SW480 (cell line): ENCODE data around the gene C2CD4C.
"Not testable (repeated sequence)": the region's sequence is repeated elsewhere in the genome, so short reads cannot be mapped to it uniquely, and the experiment has no call there.

Source experiments
- DNase-seq: peaks from one replicate; pipeline ENCODE4 v3.0.0-alpha.2; 2016; ENCODE audit warnings: low spot score

C2CD4C gene

DNA sequence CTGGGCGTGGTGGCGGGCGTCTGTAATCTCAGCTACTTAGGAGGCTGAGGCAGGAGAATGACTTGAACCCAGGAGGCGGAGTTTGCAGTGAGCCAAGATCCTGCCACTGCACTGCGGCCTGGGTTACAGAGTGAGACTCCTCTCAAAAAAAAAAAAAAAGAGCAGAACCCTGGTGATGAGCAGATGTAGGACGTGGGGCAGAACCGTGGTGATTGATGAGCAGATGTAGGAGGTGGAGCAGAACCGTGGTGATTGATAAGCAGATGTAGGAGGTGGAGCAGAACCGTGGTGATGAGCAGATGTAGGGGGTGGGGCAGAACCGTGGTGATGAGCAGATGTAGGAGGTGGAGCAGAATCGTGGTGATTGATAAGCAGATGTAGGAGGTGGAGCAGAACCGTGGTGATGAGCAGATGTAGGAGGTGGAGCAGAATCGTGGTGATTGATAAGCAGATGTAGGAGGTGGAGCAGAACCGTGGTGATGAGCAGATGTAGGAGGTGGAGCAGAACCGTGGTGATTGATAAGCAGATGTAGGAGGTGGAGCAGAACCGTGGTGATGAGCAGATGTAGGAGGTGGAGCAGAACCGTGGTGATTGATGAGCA is 28.2 kb downstream of the C2CD4C start:
- not testable (repeated sequence) for DNase-seq

DNA sequence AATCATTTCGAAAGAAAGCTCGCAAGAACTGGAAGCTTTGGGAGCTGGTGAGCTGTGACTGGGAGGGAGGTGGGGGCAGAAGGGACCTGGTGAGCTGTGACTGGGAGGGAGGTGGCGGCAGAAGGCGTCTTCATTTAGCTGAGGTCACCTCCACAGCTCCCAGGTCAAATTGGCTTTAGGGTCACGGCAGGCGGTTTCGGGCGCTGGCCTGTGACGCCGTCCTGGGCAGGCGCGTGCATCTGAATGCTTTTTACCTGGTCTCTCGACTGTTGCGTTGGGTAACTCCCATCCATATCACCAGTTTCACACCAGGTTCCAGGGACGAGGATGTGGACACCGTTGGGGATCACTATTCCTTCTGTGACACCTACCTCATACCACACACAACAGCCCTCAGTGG is 29.2 kb downstream of the C2CD4C start:
- no peak for DNase-seq

DNA sequence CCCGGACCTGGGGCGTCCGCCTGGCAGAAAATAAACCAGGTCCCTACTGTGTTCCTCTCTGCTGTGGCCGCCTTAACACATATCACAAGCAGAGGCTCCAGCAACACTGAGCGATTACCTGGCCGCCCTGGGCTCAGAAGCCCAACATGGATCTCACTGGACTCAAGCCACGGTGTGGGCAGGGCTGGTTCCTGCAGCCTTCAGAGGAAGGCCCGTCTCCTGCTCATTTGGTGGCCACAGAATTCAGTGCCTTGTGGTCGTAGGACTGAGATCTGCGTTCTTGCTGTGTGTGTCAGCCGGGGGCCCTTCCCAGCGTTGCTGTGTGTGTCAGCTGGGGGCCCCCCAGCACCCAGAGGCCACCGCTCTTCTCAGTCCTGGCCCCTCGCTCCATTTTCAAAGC is 30.2 kb downstream of the C2CD4C start:
- DNase-seq, result no peak

DNA sequence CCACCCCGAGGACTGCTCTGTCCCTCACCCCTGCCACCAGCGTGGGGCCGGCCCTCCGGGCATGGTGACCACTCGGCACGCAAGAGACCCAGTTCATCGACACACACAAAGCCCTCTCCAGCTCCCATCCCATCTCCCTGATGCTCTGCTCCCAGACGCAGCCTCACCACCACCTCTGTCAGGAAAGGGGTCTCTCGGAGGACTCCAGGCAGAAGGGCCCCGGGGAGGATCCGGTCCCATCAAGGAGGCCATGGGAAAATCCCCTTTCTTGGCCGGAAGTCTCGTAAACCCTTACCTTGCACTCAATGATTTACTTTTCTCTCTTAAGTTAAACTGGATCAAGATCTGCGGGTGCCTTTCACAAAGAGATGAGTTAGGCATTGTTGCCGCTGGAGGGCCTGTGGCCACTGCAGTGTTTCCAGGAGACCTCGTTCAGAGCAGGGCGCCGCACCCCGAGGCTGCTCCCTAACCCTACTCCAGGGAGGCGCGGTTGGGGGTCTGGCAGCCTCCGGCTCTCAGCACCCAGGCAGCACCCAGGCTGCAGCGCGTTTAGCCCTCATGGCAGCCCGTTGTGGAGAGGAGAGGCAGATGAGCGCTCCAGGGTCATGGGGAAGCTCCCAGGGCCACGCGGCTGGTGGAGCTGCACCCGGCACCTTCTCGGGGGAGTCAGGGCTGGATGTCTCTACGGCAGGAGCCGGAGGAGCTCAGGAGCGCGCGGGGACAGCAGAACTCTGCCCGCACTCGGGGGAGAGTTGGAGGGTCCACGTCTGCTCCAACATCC is 31.0 kb downstream of the C2CD4C start:
- DNase-seq, result no peak

DNA sequence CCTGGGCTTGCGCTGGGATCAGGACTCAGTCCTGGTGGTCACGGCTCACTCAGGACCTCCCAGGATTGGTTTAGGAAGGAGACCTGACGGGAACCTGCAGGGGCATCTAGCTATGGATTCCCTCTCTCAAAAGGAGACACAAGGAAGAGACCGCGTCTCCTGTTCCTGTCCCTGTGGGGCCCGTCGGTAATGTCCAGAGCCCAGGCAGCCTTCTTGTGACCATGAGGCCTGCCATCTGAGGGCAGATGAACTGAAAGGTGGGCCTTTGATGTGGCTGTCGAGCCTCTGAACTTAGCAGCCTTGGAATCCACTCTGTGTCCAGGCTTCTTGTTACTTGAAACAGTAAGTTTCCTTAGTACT is 32.9 kb downstream of the C2CD4C start:
- no peak for DNase-seq

DNA sequence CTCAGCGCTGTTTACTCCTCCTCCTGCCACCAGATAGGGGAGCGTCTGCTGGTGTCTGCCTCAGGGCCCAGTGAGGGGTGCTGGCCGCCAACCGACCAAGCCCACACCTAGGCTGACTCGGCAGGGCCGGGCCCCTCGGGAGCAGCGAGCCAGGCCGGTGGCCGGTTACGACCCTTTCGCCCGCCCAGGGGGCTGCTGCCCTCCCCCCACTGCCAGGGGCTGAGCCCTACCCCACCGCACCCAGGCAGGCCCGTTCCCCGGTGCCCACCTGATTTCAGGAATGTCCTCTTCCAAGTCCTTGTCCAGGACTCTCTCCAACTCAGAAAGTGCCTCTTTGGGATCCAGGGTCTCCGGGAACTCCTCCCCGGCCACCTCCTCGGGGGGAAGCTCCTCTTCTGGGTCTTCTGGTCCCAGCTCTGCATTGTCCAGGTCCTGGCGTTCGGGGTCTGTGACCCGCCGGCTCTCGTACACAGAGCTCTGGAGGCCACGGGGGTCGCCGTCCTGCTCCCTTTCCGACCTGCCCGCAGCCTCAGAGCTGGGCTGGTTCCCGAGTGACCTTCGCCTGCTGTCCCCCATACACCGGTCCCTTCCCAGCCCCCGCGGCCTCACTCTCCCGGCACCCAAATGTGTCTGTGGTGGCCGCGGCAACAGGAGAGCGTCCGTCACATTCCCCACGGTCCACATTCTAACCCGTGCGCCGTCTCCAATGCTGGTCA is 33.4 kb downstream of the C2CD4C start:
- no peak for DNase-seq

DNA sequence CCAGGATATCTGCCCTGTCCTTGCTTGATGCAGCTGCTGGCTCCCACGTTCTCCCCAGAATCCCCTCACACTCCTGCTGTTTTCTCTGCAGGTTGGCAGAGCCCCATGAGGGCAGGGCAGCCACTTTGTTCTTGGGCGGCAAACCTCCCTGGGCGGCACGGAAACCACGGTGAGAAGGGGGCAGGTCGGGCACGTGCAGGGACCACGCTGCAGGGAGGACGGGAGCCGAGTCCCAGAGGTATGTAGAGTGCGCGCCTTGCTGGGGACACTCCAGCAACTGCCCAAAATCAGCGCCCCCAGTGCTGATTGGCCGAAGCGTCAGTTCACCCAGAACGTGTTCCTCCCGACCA is 34.1 kb downstream of the C2CD4C start:
- DNase-seq, result no peak

DNA sequence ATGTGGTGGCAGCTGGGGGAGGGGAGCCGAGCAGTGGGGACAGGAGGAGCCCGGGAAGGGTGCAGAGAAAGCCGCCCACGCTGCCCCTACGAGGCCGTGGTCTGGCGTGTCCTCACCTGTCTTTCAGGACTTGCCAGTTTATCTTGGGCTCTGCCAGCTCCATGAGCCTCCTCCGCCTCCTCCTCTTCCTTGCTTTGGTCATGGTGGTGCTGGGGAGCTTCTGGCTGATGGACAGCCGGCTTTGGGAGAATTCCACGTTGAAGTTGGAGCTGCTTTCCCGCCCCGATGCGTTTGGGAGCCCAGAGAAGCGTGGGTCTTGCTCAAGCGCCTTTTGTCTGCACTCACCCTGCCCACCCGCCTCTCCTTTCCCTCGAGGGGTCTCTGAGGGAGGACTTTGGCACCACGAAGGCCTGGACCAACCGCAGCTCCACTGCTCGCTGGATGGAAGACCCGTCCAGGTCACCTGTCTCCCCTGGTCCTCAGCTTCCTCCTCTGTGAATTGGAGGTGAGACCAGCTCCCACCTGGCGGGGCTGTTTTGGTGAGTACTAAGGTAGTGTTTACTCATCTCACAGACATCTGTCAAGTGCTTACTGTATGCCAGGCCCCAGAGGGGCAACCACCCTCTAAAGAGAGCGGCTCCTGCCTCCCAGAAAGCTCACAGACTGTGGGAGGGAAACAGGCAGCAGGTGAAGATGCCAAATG is 34.6 kb downstream of the C2CD4C start:
- DNase-seq, result no peak

DNA sequence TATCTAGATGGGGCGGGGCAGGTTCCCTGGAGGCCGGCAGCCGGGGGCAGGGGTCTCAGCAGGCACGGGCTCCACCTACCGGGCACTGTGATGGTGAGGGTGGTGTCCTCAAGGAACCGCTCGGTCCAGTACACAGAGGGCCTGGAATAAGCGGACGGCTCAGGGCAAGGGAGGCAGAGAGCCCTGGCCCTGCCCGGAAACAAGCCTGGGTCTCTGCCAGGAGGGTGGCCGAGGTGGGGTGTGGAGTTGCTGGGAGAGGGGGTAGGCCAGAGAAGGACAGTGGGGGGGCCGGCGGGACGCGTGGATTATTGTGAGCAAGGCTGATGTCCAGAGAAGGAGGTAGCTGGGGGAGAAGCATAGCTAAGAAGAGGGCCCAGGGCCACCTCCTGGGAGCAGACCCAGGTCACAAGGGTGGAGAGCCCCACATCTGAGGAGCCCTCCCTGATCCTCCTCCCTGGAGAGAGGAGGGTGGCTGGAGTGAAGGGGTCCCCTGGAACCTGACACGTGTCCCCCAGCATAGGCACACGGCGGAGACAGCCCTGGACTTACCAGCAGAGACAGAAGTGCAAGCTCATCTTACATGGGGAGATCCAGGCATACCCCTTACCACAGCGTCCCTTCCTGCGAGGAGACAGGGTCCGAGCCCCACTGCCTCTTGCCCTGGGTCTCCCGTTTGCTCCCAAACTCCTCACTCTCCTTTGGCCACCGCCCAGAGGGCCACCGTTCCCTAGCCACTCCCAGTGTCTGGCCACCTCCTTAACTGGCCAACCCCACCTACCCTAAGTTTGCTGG is 35.4 kb downstream of the C2CD4C start:
- no peak for DNase-seq

DNA sequence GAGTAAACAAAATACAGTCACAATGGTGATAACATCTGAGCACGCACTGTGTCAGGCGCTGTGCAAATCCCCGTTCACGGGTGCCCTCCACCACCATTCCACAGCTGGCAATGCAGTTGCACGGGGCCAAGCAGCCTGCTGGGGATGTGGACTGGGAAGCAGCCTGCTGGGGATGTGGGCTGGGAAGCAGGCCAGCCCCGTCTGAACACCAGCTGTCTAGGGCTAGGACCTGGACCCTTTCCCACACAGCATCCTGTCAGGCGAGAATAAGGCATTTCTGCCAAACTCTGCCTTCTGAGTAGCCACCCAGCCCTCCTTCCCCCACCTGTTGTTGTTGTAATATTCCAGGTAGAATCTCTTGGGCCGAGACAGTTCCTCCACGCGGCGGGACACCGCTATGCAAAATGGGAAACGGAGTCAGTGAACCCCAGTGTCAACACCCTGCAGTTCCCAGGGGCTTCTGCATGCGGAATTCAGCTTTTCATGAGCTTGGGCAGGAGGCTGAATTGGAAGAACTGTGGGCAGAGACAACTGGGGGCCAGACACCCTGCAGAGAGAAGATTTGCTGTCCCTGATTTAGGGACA is 36.5 kb downstream of the C2CD4C start:
- no peak for DNase-seq

DNA sequence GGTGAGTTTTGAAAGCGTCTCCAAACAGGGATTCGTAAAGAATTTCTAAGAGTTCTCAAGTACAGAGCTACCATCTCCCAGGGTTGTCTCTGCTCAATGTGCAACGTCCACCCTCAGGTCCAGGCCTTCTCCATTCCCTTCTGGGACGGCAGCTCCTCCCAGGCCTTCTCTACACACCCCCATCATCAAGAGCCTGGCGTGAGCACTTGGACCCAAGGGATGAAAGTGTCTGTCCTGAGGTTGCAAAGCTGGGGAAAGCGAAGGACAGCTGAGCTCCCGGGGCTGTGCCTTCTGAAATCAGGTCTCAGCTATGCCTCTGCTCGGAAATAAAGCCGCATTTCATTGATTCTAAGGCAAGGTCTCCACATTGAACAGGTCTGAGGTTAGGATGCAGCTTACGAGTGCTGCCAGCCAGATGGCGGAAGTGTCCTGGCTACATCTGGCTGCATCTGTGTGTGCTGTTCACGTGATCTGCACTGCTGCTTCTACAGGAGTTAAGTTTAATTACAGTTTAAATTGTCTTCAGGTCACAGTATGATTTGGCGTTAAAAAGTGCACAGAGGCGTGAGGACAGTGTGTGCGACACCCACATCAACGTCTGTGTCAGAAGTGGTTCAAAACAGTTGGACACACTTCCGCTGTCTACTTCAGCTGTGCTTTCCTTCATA is 37.3 kb downstream of the C2CD4C start:
- DNase-seq, result no peak

DNA sequence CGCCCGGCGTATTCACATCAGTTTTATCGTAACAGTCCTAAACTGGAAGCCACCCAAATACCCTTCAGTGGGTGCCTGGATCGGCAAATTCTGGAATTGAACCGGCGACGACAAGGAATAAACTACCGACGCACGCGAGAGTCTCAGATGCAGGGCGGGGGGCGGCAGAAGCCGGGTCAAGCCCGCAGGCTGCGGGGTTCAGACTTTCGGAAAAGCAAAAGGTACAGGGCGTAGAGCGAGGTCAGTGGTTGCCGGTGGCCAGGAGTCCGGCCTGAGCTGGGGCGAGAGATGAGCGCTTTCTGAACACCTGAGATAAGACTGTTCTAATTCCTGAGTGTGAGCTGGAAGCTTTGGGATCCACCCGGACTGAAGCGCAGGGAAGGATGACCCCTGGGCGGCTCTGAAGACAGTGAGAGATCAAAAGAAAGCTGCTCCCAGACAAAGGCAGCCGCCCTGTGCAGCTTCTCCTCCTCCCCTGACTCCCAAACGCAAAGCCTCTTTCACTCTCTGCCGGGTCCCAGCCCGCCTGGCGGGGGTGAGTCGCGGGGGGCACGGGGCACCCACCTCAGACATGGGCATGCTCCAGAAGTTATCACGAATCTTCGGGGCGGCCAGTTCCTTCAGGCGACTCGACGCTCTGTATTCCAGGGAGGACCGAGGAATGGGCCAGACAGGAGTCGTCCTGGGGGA is 38.2 kb downstream of the C2CD4C start:
- no peak for DNase-seq

DNA sequence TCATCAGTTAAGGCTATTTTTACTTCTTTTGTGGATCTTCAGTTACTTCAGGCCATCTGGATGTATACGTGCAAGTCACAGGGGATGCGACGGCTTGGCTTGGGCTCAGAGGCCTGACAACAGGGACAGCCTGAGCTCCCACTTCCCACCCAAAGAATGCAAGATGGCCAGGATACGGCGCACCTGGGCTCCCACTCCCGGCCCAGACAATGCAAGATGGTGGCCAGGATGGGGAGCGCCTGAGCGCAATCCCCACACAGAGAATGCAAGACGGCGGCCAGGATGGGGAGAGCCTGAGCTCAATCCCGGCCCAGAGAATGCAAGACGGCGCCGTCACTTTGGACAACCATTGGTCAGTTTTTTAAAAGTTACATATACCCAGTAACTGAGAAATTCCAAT is 39.1 kb downstream of the C2CD4C start:
- no peak for DNase-seq

DNA sequence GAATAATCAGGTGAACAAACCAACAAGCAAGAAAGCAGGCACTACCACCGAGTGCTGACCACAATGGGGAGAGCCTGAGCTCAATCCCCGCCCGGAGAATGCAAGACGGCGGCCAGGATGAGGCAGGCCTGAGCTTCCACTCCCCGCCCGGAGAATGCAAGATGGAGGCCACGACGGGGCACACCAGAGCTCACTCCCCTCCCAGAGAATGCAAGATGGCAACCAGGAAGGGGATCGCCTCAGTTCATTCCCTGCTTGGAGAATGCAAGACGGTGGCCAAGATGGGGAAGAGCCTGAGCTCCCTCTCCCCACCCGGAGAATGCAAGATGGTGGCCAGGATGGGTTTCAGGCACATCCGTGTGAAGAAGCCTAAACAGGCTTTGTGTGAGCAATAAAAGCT is 39.7 kb downstream of the C2CD4C start:
- no peak for DNase-seq

DNA sequence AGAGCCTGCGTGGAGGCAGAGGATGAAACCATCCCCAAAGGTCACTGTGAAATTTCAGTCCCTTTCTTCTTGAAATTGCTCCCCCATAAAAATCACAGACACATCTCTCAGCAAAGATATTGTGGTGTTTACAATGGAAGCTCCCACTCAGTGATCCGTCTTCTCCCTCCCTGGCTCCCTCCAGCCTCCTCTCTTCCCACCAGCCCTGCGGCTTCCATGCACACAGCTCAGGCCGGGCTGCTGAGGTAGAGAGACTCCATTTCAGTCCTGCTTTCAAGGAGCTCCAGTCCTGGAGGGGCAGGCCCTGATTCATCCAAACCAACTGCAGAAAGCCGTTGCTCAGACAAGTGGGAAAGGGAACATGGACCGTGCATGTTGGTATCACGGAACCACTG is 40.3 kb downstream of the C2CD4C start:
- DNase-seq, result no peak

DNA sequence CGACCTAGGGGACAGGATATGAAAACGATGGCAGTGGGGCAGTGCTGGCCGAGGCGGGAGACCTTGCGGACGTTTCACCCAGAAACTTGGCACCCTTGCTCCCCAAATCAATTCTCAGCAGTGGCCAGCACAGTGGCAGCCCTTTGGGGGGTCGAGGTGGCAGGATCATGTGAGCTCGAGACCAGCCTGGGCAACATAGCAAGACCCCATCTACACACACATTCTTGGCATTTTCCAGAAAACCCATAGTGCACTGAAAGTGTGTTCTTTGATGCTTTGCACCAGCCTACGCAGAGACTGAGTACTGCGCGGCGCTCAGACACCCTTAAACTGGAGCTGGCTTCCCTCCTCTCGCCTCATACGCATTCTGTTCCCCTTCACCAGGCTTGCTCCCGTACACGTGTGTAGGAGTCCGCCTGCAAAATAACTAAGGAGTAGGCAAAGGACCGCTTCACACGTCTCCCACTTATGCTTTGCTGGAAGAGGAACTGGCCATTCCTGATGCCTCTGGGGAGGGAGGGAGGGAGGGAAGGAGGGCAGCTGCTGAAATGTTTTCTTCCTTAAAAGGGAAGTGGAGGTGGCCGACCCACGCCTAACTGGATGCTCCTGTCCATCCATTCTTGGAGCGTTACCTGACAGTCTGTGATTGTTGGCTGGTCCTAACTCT is 40.9 kb downstream of the C2CD4C start:
- DNase-seq, result no peak

DNA sequence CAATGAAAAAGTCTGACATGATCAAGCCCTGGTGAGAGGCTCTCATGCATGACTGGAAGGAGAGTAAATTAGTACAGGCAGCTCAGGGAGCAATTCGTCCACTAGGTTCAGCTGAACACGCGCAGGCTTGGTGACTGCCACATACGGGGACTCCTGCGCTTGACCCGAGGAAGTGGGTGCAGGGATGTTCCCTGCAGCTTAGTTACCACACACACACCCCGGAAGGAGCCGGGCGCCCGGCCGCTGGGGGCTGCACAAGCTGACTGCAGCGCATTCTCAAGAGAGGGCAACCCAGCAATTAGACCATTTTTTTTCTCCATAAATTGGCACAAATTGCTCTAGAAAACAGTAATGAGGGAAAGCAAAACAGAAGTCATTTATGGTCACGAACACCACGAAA is 41.4 kb downstream of the C2CD4C start:
- DNase-seq, result no peak

DNA sequence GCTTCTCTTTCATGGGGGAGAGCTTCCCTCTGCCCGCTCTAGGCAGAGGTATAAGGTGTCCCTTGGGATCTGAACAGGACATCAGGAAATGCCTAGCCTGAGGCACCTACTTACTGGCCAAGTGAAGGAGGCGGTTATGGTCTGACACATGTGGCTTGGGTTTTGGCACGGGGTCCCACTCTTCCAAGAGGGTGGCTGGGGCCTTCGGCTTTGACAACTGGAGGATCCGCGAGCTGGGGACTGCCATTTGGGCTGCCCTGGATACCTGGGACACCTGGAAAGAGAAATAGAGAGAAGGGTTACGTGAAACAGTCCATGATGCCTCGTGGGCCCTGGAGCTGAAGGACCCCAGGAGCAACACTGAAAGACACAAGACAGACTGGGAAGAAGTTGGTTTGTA is 42.0 kb downstream of the C2CD4C start:
- no peak for DNase-seq

DNA sequence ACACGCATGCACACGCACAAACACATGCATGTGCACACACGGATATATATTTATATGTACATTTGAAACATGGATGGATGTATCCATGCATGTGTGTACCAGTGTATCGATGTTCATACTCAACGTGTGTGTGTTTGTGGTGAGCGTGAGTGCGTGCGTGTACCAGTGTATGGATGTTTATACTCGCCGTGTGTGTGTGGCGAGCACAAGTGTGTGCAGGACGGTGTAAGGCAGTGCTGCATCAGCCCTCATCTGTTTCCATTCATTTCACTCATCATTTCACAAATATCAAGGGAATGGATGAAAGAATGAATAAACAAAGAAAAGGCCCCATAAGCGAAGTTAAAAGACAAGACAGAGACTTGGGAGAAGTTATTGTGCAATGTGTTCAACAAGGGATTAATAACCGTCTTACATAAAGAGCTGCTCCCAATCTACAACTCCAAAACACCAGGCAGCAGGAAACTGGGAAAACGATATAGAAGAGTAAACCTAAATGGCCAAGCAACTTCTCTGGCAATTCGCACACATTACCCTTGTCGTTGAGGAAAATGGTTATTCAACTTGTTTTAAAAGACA is 42.7 kb downstream of the C2CD4C start:
- no peak for DNase-seq
